NCI-H345 (cell line): Measurements from ENCODE around the gene NEB.
"Not testable (repeated sequence)": the region's sequence is repeated elsewhere in the genome, so short reads cannot be mapped to it uniquely, and the experiment has no call there.

ENCODE experiments used
- DNase-seq: peaks from one replicate; lab custom pipeline; 2025; lab: John Stamatoyannopoulos, UW

NEB gene

DNA sequence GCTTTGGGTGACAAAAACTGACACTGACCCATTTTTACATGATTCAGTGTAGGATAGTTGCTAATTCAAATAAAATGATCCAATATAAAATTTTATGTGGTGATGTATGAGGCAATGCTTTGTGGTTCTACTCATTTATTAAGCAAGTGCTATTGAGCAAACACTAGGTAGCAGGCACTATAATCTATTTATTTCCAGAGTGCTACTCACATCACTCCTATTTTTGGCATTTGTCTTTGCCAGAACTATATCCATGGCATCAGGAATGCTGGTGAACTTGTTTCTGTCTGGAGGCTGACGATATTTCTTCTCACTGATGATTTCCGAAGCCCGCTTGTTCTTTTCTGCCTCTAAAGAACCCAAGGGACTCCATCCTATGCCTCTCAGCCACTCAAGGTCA is 84.3 kb downstream of the NEB start:
- no peak for DNase-seq

DNA sequence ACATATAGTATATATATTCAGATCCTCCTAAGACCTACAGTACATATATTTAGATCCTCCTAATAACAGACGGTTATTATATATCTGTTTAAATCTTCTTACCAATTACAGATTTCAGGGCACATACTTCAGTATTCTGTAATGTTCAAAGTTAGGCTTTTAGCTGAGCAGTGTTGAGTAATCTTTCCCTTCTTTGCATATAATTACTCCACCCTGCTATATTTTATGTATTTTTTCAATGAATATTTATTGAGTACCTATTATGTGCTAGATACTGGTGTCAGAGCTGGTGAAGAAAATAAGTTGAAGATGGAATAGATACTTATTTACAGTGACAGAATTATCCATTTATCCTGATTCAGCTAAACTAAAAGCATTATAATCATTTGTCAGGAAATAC is 84.9 kb downstream of the NEB start:
- no peak for DNase-seq

DNA sequence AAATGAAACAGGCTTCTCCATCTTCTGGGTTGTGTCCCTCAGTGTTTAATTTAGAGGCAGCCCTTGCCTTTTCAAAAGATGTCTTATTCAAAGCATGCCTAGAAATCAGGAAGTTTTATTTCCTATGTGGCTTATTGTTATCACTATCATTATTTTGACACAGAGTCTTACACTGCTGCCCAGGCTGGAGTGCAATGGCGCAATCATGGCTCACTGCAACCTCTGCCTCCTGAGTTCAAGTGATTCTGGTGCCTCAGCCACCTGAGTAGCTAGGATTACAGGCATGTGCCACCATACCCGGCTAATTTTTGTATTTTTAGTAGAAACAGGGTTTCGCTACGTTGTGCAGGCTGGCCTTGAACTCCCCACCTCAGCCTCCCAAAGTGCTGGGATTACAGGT is 87.8 kb downstream of the NEB start:
- DNase-seq: not testable (repeated sequence)

DNA sequence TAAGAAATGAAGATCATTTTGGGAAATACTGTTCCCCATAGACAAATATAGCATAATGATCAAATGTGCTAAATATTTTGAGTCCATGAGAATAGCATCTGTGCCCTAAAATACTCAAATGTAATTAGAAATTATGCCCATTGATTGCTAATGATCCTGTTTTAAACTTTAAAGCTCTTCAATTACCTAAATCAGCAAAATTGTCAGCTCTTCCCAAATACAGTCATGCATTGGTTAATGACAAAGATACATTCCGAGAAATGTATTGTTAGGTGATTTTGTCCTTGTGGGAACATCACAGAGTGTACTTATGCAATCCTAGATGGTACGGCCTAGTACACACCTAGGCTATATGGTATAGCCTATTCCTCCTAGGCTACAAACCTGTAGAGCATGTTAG is 89.7 kb downstream of the NEB start:
- DNase-seq: no peak

DNA sequence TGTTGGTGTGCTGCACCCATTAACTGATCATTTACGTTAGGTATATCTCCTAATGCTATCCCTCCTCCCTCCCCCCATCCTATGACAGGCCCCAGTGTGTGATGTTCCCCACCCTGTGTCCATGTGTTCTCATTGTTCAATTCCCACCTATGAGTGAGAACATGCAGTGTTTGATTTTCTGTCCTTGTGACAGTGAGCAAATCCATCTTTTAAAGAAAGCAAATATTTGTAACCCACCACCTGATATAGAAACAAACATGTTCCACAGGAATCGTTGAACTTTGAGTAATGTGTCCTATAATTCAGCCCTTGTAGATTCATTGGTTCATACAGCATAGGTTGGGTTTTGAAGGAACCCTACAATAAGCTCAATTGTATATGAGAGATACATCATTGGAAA is 92.4 kb downstream of the NEB start:
- DNase-seq: not testable (repeated sequence)

DNA sequence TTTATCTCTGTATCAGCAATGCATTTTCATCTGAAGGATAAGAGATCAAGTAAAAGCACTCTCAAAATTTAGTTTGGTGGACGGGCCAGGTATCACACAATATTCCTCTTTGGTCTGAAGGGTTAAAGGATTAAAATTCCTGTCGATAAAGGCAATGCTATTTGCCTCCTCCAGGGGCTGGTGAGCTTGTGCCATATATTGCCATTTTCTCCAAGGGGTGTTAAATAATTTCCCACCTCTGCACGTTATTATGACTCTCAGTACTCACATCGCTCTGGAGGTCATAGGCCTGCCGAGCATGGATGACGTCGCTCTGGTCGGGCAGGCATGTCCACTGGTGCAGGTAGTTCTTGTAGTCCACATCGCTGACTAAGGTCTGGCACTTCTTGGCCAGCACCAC is 94.2 kb downstream of the NEB start:
- DNase-seq: no peak

DNA sequence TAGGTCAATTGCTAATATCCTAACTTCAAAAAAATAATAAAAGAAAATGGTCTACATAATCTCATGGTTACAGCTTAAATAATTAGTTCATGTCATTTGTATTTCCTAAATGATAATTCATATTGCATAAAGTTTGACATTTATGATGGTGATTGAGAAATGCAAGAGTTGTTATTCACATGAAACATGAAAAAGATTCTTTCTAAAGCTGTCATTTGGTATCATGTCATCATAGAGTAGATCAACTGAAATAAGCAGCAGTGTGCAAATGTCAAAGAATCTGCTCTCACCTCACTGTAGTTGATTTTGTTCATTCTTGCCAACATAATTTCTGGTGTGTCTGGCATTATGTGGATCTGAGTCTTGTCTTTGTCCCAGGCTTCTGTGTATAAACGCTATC is 95.3 kb downstream of the NEB start:
- DNase-seq: no peak

DNA sequence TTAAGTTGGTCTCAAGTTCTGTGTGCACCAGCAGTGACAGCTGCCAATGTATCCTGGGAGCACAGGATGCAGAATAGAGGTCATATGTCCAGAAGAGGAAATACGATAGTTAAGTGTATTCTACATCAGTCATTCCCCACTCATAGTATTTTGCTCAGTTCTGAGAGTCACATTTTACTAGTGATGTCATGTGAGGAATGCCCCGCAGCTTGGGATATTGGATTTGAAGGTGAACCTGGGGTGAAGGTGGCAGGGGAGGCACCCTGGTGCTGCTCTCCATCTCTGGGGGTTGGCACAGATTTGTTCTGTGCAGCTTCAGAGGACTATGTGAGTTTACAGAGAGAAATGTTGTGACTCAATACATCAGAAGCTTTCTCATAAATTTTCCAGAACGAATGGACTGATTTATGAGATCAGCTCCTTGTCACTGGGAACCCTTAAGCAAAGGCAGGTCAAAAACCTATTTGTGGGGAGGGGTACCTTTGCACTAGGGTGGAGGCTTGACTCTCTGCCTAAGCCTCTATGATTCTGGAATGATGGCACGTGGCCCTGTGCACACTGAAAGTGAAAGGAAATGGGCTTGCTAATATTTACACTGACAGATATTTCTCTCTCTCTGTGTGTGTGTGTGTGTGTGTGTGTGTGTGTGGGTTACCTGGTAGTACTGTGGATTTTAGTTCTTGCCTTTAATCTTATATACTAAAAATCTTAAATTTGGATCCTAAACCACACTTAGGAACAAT is 95.9 kb downstream of the NEB start:
- no peak for DNase-seq

DNA sequence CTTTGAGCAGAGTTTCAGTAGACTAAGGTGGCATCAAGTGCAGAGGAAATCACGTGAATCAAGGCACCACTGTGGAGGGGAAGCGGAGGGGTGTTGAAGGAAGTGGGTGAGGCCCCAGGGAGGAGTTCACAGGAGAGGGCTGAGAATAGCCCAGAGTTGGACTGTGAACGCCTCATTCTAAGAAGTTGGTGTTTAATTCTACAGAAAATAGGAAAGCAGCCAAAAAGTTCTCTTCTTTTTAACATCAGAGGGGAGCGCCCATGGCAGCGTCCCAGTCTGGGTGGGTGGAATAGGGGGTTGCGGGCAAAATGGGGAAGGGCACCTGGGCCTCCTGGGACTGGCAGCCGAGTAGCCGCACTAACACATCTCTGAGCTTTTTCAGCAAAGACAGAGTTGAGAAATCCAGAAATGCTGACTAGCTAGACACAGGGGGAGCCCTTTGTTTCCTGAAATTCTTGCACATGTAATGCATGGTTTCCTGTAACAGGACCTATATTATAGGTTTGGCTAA is 97.0 kb downstream of the NEB start:
- no peak for DNase-seq

DNA sequence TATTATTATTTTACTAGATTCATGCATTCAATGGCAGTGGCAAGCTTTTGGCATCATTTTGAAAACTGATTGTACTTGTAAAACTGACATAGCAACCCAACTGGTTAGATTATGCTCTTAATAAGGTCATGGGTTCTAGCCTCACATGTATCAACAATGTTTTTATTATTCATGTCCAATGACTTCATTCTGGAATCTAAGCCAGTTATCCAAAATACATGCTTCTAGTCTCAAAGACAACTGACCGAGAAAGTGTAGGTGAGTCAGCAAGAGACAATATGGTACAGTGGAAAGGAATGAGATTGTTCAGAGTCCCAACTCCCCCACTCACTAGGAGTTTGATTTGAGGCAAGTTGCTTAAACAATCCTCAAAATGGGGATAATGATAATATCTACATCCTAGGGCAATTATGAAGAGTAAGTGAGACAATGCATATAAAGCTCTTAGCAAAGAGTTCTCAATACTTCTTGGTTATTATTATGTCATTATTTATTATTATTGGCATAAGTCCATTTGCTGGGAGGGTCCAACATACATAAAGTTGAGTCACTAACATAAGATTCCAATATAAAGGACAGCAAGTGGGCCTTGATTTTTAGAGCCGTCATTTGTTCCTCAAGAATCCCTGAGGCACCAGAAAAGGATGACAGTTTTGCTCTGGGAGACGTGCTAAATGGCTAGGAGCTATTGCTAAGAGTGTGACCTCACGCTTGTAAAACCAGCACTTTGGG is 99.4 kb downstream of the NEB start:
- no peak for DNase-seq

DNA sequence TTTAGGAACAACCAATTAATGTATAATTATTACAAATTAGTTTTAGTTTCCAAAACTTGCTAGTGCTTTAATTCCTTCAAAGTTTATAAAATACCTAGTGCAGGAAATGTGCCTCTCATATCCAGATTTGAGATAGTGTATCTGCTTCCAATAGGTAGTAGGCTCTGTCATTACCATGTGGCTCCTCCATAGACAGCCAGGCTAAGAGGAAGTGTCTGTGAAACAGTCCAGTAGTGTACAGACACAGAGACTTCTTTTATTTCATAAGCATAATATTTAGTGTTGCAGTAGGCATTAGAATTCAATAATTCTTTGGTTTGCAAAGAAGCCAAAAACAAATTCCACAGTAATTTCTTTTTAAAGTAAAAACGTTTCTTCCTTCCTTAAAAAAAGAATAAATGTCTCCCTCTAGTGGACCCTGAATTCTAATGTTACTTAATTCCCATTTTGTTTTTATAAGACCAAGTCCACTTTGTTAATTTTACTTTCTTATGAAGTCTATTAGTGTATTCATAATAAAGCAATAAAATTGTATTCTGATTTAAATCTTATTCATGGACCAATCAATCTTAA is 101.2 kb downstream of the NEB start:
- no peak for DNase-seq

DNA sequence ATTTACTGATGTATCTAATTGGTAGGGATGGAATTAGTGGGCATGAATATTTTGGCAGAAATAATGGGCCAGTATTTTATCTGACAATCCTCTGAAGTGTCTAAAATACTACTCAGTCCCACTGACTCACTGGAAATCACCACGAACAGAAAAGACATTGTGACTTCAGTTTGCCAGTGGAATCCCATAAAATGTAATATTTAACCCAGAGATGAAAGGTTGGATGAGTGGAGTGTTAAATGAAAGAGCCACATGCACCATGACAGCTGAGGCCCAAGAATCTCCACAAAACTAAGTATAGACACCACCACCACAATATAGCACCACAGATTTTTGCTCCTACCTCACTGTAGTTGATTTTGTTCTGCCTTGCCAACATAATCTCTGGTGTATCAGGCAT is 103.9 kb downstream of the NEB start:
- no peak for DNase-seq

DNA sequence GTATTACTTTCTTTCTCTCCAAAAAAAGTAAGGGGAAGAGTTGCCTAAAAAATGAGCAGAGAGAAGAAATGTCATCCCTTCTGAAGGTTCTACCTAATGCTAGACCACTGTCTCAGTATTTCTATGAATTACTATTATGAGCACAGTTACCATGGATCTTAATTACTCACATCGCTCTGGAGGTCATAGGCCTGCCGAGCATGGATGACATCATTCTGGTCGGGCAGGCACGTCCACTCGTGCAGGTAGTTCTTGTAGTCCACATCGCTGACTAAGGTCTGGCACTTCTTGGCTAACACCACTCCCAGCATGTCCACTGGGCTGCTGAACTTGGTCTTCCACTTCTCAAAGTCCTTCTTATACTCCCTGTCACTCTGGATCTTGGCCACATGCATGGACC is 106.9 kb downstream of the NEB start:
- no peak for DNase-seq

DNA sequence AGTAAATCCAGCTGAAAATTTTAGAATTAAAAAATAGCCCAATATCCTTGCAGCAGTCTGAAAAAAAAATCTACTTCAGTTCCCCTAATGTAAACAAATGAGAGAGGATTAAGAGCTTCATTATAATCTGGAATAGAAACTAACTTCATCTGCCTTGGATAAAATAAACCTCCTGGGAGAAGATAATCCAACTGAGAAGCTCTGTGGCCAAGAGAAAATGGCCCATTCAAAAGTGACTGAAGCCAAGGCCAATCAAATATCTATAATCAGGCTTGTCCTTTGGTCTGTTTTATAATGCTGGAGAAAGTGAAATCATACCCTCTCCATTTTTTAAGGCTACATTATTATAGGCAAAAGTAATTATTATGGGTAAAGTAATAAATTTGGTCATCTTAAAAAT is 110.0 kb downstream of the NEB start:
- DNase-seq: no peak

DNA sequence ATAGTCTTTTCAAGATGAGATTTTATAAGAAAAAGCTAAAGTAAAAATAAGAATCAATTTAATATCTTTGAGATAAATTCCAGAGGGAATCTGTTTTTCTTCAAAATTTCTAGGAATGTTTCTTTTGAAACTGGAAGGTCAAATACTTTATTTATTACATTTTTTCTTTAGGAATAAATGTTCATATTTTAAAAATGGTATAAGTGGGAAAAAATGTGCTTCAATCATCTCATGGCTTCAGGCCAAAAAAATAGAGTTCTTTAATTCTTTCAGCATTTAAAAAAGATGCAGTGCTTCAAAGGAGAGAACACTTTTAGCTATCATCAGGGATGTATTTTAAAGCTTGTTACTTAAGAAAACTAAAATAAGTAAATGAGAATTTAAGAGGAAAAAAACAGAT is 110.6 kb downstream of the NEB start:
- DNase-seq: no peak

DNA sequence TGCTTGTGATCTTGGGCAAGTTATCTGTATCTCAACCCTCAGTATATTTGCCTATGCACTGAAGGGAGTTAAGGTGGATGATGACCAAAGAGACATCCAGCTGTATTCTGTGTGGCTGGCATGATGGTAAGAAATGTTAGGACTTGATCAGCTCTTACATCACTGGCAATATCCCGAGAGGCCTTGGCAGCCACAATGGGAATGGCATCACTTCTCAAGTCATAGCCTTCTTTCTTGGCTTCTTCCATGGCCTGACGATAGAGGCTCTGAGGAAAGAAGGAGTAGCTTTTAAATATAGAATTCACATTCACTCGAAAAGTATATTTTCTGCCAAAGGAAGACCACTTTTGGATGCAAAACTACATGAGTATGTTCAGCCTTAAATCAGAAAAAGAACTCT is 113.5 kb downstream of the NEB start:
- DNase-seq: no peak

DNA sequence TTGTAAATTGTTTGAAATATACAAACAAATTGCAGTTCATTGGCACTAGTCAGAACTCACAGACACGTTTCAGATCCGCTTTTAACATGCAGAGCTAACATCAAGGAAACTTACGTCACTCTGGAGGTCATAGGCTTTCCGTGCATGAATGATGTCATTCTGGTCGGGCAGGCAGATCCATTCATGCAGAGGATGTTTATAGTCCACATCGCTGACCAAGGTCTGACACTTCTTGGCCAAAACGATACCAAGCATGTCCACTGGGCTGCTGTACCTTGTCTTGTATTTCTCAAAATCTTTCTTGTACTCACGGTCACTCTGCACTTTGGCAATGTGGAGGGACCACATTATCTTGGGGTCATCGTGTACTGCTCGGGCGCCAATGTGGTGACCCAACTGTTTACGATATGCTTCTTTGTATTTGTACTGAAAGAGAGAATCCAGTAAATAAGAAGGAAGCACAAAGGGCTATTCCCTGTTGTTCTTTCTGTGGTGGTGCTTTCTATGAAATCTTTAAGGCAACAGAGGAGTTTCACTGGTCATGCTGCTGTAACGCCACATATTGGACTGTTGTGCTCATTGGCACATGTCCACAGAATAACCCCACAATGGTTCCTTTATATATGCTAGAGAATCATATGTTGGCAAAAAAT is 114.8 kb downstream of the NEB start:
- no peak for DNase-seq

DNA sequence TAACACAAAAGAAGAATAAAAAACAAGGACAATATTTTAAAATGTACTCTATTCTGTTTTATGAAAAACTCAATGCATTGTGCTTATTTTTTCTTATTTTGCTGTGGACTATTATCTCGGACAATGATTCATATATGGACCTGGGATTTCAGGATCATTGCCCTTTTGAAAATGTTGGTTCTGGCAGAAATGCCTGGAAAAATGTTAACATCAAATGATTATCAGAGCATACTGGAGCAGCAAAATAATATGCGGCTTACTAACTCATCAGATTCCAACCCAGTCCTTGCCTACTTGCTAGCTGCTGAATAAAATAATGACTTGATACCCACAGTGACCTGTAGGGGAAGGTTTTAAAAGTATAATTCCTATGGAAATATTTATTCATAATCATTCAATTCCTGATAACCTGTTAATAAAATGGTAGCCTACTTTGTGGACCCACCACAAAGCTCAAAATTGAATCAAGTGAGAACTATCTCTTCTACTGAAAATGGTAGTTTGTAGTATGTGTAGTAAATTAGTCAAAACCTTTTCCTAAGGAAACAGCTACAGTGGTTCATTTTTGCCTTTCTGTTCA is 117.4 kb downstream of the NEB start:
- DNase-seq: no peak

DNA sequence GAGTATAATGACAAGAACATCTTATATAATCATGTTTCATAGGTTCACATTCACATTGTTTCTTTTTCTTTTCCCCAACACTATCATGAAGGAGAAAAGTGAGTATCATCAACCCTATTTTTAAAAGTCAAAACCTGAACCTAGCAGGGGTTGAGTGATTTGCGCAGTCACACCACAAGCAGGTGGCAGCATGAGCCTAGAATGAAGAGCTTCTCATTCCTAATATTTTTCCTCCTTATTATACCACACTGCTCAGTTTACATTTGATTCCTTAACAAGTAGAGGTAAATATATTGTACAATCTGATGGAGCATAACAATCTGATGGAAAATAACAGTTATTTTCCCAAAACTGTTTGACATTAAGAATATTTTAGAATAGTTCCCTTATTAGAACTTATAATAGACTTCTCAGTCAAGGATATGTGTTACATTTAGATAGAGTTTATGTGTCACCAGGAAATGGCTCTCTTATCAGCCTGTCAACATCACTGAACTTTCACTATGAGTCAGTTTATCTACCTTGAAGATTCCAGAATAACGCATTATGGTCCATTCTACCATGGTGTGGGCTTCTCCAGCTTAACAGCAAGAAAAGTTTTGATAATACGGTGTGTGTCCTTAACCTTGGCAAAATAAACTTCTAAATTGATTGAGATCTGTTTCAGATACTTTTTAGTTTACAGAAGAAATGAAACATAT is 119.5 kb downstream of the NEB start:
- no peak for DNase-seq

DNA sequence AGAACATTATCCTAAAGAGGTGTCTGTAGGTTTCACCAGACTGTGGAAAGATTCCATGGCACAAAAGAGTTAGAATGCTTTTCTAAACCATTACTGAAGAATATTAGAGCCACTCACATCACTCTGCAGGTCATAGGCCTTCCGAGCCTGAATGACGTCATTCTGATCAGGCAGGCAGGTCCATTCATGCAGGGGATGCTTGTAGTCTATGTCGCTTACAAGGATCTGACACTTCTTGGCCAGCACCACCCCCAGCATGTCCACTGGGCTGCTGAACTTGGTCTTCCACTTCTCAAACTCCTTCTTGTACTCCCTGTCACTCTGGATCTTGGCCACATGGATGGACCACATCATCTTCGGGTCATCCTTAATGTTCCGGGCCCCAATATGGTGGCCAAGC is 120.1 kb downstream of the NEB start:
- DNase-seq: no peak

DNA sequence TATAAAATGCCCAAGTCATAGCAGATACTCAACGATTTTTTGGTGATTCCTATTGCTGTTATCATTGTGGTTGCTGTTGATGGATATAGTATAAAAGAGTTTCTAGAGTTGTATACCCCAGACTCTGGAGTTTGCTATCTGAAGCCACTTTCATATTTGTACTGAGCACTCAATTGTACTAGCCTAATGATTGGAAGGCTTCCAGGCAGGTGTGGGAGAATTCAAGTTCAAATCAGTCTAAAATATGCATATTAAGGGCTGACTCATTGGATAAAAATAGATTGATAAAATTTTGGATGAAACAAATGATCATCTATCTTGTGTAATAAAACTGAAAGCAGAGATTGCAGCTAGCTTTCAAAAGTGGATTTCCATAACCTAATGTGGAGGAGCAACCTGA is 122.9 kb downstream of the NEB start:
- no peak for DNase-seq

DNA sequence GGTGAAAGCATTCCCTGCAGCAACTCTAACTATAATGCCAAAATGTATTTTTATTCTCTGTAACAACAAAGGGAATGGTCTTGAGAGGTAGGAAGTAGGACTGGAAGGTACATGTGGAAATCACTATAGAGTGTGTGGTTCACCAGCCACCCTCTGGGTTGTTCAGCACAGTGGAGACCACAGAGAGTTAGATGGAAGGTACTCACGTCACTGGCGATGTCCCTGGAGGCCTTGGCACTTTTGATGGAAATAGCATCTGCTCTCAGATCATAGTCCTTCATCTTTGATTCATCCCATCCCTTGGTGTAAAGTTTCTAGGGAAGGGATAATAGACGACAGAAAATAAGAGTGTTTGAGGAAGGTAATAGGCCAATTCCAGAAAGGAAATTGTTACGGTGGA is 124.0 kb downstream of the NEB start:
- DNase-seq: no peak
